ENCODE results near the gene LRPAP1.

Gene LRPAP1

DNA sequence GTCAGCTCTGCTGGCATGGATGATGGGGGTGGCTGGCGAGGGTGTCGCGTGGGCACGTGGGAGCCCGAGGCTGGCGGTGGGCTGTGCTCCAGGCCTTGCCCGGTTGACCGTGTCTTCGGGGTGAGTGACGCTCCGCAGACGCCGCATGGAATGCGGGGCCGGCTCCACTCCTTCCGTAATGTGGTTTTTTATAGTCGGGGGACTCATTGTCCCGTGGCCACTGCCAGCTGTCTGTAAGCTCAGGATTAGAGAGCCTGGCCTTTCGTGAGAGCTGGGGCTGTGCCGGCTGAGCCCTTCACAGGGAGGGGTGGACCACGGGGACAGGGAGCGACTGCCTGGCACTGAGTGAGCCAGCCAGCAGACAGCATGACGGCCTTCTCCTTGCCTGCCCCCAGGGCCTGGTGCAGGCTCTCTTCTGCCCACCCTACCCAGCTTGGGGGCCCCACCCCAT, 48.7 kb downstream of the LRPAP1 start:
- no peak for DNase-seq

DNA sequence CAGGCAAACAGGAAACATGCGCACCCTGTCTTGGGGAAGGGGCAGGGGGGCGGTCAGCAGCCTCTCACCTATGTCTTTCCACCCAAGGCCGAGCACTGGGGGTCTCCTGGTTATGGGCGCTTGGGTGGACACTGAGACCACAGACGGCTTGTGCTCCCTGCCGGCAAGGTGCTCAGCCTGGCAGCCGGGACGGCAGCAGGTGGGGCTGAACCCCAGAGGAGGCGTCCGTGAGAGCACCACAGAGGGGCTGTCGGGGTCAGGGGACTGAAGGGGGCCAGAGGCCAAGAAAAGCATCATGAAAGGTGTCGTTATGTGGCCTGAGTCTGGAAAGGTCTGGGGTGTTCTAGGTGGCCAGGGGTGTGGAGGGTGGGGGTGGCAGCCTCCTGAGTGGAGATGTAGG, 49.5 kb downstream of the LRPAP1 start:
- DNase-seq, result no peak

GRCh38 chr4:3481783-3482393, 50.3 kb downstream of the LRPAP1 start:
- DNase-seq, result no peak

DNA sequence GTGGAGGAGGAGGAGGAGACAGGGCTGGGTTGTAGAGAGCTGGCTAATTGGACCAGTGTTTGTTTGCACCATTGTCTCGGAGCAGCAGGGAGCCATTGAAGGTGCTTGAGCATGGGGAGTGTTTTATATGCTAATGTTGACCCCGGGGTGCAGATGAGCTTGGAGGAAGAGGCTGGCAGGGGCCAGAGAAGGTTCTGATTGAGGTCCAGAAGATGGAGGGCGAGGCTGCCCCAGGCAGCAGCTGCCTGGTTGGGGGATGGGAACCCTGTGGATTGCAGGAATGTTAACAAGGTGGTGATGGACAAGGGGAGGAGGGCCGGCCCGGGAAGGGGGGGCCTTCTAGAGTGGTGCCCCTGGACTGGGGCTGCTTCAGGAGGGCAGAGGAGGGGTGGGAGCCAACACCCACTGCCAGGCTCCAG, 51.1 kb downstream of the LRPAP1 start:
- DNase-seq, result no peak

DNA sequence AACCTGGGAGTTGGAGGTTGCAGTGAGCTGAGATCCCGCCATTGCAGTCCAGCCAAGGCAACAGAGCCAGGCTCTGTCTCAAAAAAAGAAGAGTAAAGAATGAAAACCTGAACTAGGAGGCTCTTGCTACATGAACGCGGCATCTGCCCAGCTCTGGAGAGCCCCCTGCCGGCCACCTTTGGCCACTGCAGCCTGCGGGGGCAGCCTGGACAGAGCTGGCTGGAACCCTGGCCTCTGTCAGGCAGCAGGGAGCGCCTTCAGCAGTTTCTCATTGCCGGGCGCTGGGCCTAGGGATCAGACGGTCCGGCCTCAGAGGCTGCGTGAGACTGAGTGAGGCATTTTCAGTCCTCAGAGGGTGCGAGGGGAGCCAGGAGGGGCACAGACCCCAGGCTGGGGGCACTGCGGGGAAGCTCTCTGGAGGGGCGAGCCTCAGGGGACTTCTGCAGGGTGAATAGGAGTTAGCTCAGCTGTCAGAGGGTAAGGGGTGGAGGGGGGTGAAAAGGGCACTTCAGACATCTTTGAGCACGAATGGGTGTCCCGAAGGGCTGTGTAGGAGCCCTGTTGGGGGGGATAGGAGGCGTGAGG, 51.6 kb downstream of the LRPAP1 start:
- peak; percentile 70 for DNase-seq

- no peak for DNase-seq
These were observed 52.7 kb downstream of the LRPAP1 start for GRCh38 chr4:3479358-3480101.

- DNase-seq, result no peak
These were observed 53.5 kb downstream of the LRPAP1 start for GRCh38 chr4:3478446-3479357.

DNA sequence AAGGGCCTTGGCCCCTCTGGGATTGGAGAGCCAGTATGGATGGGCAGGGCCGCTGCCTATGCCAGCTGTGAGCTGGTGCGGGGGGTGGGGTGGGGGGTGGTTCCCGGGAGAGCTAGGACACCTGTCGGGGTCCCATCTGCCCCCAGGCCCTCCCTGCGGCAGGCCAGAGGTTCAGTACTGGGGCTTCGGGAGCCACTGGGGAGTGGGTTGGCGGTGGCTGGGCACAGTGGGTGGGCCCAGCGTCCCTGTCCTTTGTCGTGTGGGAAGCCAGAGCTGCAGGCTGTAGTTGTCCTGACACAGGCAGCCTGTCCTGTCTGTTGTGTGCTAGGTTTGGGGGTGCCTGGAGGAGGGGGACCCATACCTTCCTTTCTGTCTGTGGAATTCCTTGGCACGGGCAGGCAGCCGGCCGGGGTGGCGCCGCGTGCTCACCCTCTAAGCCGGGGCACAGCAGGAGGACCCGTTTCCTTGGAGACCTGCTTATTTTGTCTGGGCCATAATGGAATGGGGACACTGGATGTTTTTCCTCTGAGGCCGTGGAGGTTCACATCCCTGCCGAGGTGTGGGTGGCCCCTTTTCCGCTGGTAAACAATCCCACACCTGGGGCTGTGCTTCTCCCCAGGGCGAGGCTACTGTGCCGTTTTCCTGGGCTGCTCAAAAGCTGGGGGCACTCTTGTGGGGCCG, 54.3 kb downstream of the LRPAP1 start:
- no peak for DNase-seq

GRCh38 chr4:3476936-3477749, 55.1 kb downstream of the LRPAP1 start:
- no peak for DNase-seq

- DNase-seq, result no peak
These were observed 55.9 kb downstream of the LRPAP1 start for GRCh38 chr4:3476341-3476747.

DNA sequence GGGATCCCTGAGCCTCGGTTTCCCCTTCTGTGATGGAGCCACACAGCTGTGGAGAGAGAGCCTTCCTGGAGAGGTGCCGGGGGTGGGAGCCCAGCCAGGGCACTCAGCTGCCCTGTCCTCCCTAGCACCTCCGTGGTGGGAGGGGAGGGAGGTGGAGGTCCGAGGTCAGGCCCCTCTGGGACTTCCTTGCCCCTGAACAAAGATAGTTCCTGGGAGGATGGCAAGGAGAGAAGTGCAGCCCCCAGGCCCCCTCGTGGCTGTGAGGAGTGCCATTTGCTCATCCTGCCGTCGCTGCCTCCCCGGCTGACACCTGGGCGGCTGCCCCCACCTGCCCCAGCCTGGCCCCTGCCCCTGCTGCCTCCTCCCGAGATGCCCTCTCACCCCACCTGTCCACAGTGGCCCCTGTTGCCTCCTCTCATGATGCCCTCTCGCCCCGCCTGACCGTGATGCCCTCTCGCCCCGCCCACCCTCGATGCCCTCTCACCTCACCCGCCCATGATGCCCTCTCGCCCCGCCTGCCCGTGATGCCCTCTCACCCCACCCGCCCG, 56.4 kb downstream of the LRPAP1 start:
- DNase-seq, result no peak

DNA sequence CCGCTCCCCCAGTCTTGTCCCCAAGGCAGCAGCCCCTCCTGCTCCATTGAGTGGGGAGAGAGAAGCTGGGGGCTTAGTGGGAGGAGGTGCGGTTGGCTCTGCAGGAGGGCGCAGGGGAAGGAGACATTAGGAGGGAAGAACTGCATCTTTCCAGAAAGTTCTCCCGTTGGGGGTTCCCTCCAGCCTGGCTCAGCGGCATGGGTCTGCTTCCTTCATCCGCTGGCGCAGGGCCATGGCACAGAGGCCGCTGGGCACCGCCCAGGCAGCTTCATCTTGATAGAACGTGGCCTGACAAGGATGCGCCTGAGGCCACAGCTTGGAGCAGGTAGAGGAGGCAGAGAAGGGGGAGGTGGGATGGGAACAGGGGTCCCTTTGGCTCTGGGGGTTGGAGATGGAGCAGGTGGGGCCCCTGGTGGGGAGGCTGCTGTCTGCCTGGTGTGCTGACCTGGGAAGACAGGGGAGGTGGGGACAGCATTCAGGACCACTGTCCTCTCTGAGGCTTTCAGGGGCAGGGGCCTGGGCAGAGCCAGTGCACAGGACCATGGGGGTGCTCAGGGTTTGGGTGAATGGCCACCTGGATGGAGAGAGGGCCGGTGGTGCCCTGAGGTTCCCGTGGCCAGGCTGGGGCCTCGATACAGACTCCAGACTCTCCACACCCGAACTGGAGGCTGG, 57.0 kb downstream of the LRPAP1 start:
- no peak for DNase-seq

DNA sequence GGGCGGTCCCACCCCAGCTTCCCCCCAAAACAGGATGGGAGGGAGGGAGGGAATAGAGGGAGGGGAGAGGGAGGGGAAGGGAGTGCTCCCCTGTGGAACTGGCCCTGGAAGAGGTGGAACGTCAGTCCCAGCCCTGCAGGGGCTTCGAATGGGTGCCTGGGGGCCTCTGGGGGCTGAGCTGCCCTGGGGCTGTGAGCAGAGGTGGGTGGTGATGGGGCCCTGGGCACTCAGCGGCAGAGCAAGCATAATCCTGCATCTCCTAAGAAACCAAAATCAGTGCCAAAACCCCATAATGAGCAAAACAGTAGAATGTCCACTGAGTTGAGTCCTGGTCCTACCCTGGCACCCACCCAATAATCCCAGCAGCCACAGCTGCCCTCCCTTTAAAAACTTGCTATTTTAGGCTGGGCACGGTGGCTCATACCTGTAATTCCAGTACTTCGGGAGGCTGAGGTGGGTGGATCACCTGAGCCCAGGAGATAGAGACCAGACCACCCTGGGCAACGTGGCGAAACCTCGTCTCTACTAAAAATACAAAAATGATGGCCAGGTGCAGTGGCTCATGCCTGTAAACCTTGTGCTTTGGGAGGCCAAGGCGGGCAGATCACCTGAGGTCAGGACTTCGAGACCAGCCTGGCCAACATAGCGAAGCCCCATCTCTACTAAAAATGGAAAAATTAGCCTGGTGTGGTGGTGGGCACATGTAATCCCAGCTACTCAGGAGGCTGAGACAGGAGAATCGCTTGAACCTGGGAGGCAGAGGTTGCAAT, 58.0 kb downstream of the LRPAP1 start:
- no peak for DNase-seq

GRCh38 chr4:3473181-3473950, 58.9 kb downstream of the LRPAP1 start:
- no peak for DNase-seq

- DNase-seq, result no peak
These were observed 59.6 kb downstream of the LRPAP1 start for GRCh38 chr4:3472411-3473141.

GRCh38 chr4:3471886-3472285, 60.3 kb downstream of the LRPAP1 start:
- no peak for DNase-seq

DNA sequence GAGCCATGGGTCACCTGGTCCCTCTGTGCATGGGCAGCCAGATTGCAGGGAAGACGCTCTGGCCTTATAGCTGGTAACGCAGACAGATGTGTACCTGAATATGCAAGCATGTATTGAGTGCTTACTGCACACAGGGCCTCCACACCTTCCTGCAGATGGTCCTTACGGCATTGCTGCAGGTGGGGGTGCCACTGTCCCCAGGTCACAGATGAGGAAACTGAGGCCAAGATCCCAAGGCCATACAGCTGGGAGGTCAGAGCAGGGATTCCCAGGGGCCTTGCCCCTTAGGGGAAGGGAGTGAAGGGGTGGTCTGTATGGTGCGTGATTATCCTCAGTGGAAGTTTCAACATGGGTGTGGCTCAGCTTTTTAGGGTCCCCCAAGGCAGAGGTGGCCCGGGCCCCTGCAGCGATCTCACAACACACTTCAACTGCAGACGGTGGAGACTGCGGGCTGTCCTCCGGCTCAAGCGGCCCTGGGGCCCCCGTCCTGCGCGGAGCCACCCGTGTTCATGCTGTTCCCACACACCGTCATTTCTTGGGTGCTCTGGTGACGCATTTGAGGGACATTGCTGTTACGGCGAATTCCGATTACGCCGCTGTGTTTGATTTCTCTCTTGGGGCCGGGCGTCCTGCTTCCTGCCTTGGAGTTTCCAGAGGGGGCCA, 61.0 kb downstream of the LRPAP1 start:
- no peak for DNase-seq

All from CD4-positive, alpha-beta T cell treated with Interleukin-12 subunit alpha and Interleukin-12 subunit beta, for 1 hour (primary cell).